ENCODE measurements around the gene XRCC4.
"Not testable (repeated sequence)": the region's sequence is repeated elsewhere in the genome, so short reads cannot be mapped to it uniquely, and the experiment has no call there.

XRCC4 gene

GRCh38 chr5:83118471-83118870 lies 41.1 kb downstream of the XRCC4 start:
- no peak for DNase-seq (ENCODE audit: low spot score)

GRCh38 chr5:83118976-83119375 lies 41.6 kb downstream of the XRCC4 start:
- DNase-seq (ENCODE audit: low spot score) = no peak

GRCh38 chr5:83124593-83124992 lies 47.2 kb downstream of the XRCC4 start:
- DNase-seq (ENCODE audit: low spot score) = no peak

- no peak for DNase-seq (ENCODE audit: low spot score)
Observed at GRCh38 chr5:83125560-83125959, 48.2 kb downstream of the XRCC4 start.

- DNase-seq (ENCODE audit: low spot score) = no peak
Observed at GRCh38 chr5:83126501-83126900, 49.2 kb downstream of the XRCC4 start.

GRCh38 chr5:83133797-83134196 lies 56.5 kb downstream of the XRCC4 start:
- DNase-seq (ENCODE audit: low spot score) = no peak

- DNase-seq (ENCODE audit: low spot score) = no peak
Observed at GRCh38 chr5:83142526-83142925, 65.2 kb downstream of the XRCC4 start.

- no peak for DNase-seq (ENCODE audit: low spot score)
Observed at GRCh38 chr5:83145241-83145640, 67.9 kb downstream of the XRCC4 start.

GRCh38 chr5:83145882-83146331 lies 68.6 kb downstream of the XRCC4 start:
- DNase-seq (ENCODE audit: low spot score) = peak; percentile 8

- DNase-seq (ENCODE audit: low spot score) = no peak
Observed at GRCh38 chr5:83146441-83146840, 69.1 kb downstream of the XRCC4 start.

- DNase-seq (ENCODE audit: low spot score) = no peak
Observed at GRCh38 chr5:83147593-83147992, 70.2 kb downstream of the XRCC4 start.

GRCh38 chr5:83148370-83148769 lies 71.0 kb downstream of the XRCC4 start:
- DNase-seq (ENCODE audit: low spot score) = no peak

GRCh38 chr5:83149671-83150070 lies 72.3 kb downstream of the XRCC4 start:
- DNase-seq (ENCODE audit: low spot score) = no peak

- DNase-seq (ENCODE audit: low spot score) = no peak
Observed at GRCh38 chr5:83151821-83152220, 74.5 kb downstream of the XRCC4 start.

- not testable (repeated sequence) for DNase-seq (ENCODE audit: low spot score)
Observed at GRCh38 chr5:83152996-83153395, 75.6 kb downstream of the XRCC4 start.

- DNase-seq (ENCODE audit: low spot score) = no peak
Observed at GRCh38 chr5:83156001-83156400, 78.7 kb downstream of the XRCC4 start.

GRCh38 chr5:83157163-83157562 lies 79.8 kb downstream of the XRCC4 start:
- no peak for DNase-seq (ENCODE audit: low spot score)

- no peak for DNase-seq (ENCODE audit: low spot score)
Observed at GRCh38 chr5:83162601-83163000, 85.3 kb downstream of the XRCC4 start.

- DNase-seq (ENCODE audit: low spot score) = no peak
Observed at GRCh38 chr5:83167538-83167937, 90.2 kb downstream of the XRCC4 start.

- DNase-seq (ENCODE audit: low spot score) = no peak
Observed at GRCh38 chr5:83169571-83170337, 92.4 kb downstream of the XRCC4 start.

GRCh38 chr5:83172011-83172410 lies 94.7 kb downstream of the XRCC4 start:
- no peak for DNase-seq (ENCODE audit: low spot score)

- no peak for DNase-seq (ENCODE audit: low spot score)
Observed at GRCh38 chr5:83172655-83173054, 95.3 kb downstream of the XRCC4 start.

- DNase-seq (ENCODE audit: low spot score) = no peak
Observed at GRCh38 chr5:83173826-83174225, 96.5 kb downstream of the XRCC4 start.

- no peak for DNase-seq (ENCODE audit: low spot score)
Observed at GRCh38 chr5:83177803-83178202, 100.5 kb downstream of the XRCC4 start.
